NCI-H2081 treated with DMSO at 0.1 percent for 48 hours (cell line): ENCODE results near the gene HDHD3.

Experiments
- DNase-seq: peaks from one replicate; lab custom pipeline; 2025; lab: John Stamatoyannopoulos, UW

Gene HDHD3

GRCh38 chr9:113328045-113328782, 48.6 kb downstream of the HDHD3 start:
- no peak for DNase-seq

DNA sequence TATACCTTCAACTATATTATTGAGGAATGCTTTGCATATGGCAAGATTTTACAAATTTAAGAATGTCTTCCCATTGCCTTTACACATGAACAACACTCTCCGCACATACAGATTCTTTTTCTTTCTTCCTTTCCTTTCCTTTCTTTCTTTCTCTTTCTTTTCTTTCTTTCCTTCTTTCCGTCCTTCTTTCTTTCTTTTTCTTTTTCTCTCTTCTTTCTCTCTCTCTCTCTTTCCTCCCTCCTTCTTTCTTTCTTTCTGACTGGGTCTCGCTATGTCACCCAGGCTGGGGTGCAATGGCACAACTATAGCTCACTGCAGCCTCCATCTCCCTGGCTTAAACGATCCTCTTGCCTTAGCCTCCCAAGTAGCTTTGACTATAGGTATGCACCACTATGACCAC, 50.6 kb downstream of the HDHD3 start:
- DNase-seq = no peak
